Testis (tissue), 2 donors: Measurements from ENCODE around the gene NELL2.

Experiments used
- CTCF ChIP-seq, 3 experiments: fragments of 450-650 bp in 2 of 3; fragments of 200-600 bp in 1 of 3; sonication (generic) in 1 of 3; IDR thresholded peaks; one replicate each; pipeline ENCODE4 v1.5.1; 2016 to 2019; ENCODE audit warnings: antibody characterized with exemption in 3 of 3, mild to moderate bottlenecking in 2 of 3, moderate library complexity in 1 of 3
- POLR2A ChIP-seq: fragments of 450-650 bp; IDR thresholded peaks from one replicate; pipeline ENCODE4 v1.6.1; 2017; ENCODE audit warnings: antibody characterized with exemption, mild to moderate bottlenecking, moderate library complexity

- no peak for TF ChIP-seq CTCF (IDR thresholded peaks at IDR 0.05)
- no peak for TF ChIP-seq POLR2A
Observed at GRCh38 chr12:44654646-44655639, 221.2 kb downstream of the NELL2 start.
